GM12892 (cell line): ENCODE results near the gene VNN1.

ENCODE experiments used
- POLR2A ChIP-seq: IDR thresholded peaks from 2 replicates; pipeline ENCODE4 v1.6.1; 2011; ENCODE audit warnings: low read depth, low read length, control low read depth
- POLR2AphosphoS5 ChIP-seq: IDR thresholded peaks from 2 replicates; pipeline ENCODE4 v1.6.1; 2011; ENCODE audit warnings: low read depth, low read length, control low read depth
- TAF1 ChIP-seq: IDR thresholded peaks from 2 replicates; pipeline ENCODE4 v1.6.1; 2011; ENCODE audit warnings: low read depth, mild to moderate bottlenecking, control low read depth, low read length, borderline replicate concordance

GRCh38 chr6:132695773-132696172, 18.1 kb downstream of the VNN1 start:
- TF ChIP-seq TAF1 (no peak), POLR2A (no peak), POLR2AphosphoS5 (no peak)
